Measurements from ENCODE around the gene HMOX1.

DNA sequence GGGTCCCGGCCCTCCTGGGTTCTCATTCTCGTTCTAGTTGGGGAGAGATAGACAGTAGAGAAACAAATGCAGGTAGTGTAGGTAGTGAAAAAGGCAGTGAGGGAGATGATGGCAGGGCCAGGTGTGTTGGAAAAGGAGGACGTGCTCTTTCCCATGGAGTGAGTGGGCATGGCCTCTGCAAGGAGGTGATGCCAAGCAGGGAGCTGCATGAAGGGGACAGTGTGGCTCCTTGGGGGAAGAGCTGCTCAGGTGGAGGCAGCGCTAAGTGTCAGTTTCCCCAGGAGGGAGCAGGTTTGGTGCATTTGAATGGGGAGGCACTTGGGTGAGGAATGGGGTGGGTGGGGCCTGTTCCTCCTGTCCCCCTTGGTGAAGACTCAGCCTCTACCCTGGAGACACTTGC is 41.2 kb downstream of the HMOX1 start:
- TF ChIP-seq, protein P1, sequence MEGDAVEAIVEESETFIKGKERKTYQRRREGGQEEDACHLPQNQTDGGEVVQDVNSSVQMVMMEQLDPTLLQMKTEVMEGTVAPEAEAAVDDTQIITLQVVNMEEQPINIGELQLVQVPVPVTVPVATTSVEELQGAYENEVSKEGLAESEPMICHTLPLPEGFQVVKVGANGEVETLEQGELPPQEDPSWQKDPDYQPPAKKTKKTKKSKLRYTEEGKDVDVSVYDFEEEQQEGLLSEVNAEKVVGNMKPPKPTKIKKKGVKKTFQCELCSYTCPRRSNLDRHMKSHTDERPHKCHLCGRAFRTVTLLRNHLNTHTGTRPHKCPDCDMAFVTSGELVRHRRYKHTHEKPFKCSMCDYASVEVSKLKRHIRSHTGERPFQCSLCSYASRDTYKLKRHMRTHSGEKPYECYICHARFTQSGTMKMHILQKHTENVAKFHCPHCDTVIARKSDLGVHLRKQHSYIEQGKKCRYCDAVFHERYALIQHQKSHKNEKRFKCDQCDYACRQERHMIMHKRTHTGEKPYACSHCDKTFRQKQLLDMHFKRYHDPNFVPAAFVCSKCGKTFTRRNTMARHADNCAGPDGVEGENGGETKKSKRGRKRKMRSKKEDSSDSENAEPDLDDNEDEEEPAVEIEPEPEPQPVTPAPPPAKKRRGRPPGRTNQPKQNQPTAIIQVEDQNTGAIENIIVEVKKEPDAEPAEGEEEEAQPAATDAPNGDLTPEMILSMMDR (IDR thresholded peaks at IDR 0.05; ENCODE audit: low read length): no peak
- TF ChIP-seq EZH2phosphoT487 (IDR thresholded peaks at IDR 0.05; ENCODE audit: low read length): no peak
- no peak for TF ChIP-seq EZH2 (optimal IDR thresholded peaks at IDR 0.05; ENCODE audit: low read depth, low read length)

Data from MM.1S (cell line).